ENCODE results near the gene RNF39.

- TF ChIP-seq POLR2A (IDR thresholded peaks at IDR 0.05) (no peak), CTCF (IDR thresholded peaks at IDR 0.05) (no peak), EP300 (IDR thresholded peaks at IDR 0.05) (no peak)
These were observed 20.1 kb downstream of the RNF39 start for GRCh38 chr6:30055513-30055912.
